GM18498 (cell line): ENCODE data around the gene GMCL2.

ENCODE experiments used
- ATAC-seq: cut with Tn5 transposase; IDR thresholded peaks from one replicate; pipeline ENCODE4 v1.9.1; 2021; ENCODE audit warnings: mild to moderate bottlenecking, moderate library complexity; ENCODE audit not compliant: unreplicated experiment

Gene GMCL2

DNA sequence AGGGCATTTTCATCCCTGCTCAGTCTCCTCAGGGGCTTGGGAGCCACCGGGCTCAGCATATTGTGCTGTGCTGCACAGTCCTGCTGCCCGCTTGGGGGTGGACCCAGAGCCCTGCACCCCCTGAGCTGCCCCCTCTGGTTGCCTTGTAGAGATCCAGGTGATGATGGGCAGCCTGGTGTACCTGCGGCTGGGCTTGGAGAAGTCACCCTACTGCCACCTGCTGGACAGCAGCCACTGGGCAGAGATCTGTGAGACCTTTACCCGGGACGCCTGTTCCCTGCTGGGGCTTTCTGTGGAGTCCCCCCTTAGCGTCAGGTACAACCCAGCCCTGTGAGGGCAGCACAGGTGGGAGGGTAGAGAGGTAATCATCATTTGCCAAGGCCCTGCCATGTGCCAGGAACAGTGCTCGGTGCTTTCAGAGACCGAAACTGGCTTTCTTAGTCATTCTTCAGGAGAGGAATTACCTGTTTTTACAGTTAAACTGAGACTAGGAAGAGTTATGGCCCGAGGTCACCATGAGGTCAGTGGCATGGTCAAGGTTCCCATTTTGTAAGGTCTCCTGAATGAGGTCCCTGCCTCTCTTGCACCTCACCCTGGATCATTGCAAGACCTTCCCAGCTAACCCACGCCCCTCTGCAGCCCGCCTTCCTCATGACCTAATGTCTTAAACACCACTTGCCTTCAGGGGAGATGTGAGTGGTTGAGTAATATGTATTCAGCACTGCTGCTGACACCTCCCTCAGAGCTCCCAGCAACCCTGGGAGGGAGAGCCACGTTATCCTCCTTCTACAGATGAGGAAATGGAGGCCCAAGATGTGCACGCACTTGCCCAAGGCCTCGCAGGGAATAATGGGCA lies 41.0 kb downstream of the GMCL2 start:
- peak; percentile 63 for ATAC-seq

DNA sequence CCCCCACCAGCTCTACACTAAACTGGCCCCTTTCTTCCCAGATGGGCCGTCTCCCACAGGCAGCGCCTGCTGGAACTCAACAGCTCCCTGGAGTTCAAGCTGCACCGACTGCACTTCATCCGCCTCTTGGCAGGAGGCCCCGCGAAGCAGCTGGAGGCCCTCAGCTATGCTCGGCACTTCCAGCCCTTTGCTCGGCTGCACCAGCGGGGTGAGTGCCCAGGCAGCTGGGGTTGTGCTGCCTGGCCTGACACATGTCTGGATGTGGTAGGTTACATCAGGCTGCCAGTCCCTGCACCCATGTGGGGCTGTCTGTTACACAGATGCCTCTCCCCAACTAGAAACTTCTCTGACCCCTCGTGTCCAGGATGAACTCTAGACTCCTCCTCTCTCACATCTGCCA lies 43.3 kb downstream of the GMCL2 start:
- no peak for ATAC-seq

DNA sequence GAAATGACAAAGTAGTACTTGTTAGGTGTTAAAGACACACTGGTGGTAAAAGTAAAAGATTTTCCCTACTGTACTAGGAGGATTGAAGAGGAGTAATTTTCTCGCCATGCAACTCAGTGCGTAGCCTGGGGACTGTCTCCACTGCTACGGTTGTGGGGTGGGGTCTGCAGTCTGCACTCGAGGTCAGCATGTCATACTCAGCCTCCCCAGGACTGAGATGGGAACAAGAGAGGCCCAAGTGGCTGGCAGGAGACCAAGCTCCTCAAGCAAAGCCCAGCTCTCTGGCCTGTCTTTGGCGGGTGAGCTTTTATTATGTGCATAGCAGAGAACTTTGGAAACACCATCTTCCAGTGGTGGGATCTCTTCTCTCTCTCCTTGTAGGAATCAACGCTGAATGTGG lies 43.9 kb downstream of the GMCL2 start:
- ATAC-seq = no peak

DNA sequence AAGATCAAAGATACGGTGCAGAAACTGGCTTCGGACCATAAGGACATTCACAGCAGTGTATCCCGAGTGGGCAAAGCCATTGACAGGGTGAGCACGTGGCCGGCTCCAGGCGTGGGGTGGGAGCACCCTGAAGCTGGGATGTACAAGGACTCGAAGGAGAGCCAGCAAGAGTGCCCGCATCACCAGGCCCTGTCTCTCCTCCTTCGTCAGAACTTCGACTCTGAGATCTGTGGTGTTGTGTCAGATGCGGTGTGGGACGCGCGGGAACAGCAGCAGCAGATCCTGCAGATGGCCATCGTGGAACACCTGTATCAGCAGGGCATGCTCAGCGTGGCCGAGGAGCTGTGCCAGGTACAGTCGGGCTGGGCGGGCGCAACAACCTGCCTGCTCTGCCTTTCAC lies 44.5 kb downstream of the GMCL2 start:
- no peak for ATAC-seq

DNA sequence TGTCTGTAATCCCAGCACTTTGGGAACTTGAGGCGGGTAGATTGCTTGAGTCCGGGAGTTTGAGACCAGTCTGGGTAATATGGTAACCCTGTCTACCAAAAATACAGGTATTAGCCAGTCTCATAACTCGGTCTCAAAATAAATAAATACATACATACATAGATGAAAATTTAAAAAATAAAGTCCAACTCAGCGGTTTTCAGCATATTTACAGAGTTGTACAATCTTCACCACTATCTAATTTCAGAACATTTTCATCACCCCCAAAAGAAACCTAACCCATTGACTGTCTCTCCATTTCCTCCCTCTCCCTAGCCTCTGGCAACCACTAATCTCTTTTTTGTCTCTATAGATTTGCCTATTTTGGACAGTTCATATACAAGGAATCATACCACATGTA lies 45.6 kb downstream of the GMCL2 start:
- no peak for ATAC-seq

DNA sequence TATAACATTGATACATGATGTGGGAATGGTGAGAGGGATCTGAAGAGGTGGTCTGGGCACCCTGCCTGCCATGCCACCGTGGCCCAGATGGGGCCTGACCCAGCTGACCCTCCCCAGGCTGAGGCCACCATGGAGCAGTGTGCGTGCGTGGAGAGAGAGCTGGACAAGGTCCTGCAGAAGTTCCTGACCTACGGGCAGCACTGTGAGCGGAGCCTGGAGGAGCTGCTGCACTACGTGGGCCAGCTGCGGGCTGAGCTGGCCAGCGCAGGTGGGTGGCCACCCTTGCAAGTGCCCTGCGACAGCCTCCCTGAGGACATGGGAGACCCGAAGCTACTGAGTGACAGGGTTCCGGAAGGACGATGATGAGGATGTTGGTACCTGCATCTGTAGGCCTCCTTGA lies 49.2 kb downstream of the GMCL2 start:
- no peak for ATAC-seq

DNA sequence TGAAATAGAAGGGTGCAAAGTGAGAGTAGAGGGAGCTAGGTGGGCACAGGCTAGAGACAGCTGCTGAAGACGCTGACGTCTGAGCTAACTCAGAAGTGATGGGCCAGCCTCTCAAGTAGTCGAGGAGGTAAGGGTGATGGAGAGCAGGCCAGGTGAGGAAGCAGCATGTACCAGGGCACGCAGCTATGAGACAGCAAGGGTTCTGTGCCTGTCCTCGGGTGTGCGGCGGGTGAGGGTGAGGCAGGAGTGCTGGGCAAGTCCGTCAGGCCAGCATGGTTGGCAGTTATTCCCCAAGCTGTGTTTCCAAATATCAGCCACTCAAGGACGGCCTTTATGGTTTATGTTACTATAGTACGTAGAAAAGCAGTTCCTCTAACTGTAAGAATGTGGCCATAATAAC lies 50.2 kb downstream of the GMCL2 start:
- ATAC-seq = no peak
